HG03095 (cell line): ENCODE data around the gene REEP6.
"Not testable (repeated sequence)": the region's sequence is repeated elsewhere in the genome, so short reads cannot be mapped to it uniquely, and the experiment has no call there.

Source experiments
- ATAC-seq: cut with Tn5 transposase; IDR thresholded peaks from one replicate; pipeline ENCODE4 v1.9.1; 2021; ENCODE audit warnings: moderate library complexity; ENCODE audit not compliant: unreplicated experiment

REEP6 gene

DNA sequence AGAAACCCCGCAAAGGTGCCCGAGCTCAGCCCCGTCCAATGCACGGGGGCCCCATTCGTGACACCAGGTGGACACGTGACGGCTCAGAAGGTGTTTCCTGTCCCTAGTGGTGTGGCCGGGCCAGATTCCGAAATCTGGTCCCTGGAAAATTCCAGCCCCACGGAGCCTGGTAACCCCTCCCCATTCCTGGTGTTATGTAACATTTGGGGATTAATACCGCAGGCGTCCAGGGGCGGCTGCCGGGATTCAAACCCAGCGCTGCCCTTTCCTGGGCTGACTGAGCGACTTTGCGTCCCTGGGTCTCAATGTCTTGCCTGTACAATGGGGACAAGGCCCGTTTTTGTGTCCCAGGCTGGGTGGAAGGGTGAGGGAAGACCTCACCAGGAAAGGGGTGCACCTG, 31.9 kb downstream of the REEP6 start:
- no peak for ATAC-seq

DNA sequence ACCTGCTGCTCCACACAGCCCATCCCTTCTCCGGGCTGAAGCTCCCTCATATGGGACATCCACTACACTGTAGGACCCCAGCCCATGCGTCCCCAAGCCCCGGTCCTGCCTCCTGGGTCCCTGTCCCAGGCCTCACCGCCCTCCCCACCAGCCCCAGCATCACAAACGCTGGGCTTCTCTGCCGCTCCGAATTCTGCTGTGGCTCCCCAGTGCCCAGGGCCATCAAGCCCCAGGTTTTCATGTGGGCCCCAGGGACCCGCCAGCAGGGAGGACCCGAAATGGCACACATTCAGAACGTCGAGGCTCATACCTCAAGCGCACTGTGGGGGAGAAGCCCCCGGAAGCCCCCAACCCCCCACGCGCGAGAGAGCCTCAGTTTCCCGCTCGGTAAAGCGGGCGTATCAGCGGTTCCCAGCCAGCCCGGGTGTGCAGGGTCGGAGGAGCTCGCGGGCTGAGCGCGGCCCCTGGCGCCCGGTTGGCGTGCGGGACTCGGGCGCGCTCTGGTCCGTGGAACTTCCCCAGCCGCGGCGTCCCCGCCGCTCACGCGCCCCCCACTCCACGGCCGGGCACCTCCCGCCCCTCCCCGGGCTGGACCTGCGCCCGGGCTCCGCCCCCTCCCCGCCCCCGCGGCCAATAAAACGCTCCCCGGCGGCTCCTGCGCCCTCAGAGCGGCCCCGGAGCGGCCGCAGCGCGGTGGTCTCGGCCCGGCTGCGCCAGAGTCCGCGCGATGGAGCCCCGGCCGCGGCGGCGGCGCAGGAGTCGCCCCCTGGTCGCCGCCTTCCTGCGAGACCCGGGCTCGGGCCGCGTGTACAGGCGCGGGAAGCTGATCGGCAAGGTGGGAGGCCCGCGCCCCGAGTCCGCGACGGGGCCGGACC, 32.7 kb downstream of the REEP6 start, which contains the start of gene PLK5:
TSS of gene PLK5 (plus strand) at position 666 of the 875 bp plus-strand sequence. CDS start 2,920 bp downstream, outside the sequence.
- no peak for ATAC-seq

DNA sequence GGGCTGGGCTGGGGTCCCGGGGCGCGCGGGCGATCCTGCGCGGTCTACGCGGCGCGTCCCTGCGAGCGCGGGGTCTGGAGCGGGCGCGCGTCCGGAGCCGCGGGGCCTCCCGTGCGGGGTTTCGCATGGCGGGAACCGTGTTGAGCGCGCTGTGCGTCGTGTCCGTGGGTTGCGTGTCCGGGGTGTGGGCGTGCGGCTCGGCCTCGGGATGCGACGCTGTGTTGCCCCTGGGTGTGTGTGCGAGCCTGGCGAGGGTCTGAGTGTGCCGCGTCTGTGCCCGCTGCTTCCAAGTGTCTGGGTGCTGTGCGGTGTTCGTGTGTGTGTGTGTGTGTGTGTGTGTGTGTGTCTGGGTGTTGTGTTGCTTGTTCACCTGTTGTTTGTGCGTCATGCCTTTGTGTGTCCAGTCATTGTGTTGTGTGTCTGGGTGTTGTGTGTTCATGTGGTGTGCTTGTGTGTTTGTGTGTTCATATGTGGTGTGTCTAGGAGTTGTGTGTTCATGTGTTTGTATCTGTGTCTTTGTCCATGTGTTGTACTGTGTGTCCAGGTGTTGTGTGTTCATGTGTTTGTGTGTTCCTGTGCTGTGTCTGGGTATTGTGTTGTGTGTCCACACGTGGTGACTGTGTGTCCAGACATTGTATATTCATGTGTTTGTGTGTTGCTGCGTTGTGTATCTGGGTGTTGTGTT, 33.4 kb downstream of the REEP6 start:
- ATAC-seq, result no peak

DNA sequence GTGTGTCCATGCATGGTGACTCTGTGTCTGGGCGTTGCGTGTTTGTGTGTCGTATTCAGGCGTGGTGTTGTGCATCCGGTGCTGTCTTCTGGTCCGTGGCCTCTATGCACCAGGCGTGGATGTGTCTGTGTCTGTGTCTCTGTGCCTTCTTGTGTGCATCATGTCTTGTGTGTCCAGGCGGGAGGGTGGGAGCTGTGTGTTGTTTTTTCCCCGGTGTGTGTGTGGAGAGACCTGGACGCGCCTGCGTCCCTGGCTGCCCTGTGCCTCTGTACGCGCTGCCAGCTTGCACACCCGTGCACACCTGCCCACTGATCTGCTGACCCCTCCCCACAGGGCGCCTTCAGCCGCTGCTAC, 34.0 kb downstream of the REEP6 start:
- no peak for ATAC-seq

DNA sequence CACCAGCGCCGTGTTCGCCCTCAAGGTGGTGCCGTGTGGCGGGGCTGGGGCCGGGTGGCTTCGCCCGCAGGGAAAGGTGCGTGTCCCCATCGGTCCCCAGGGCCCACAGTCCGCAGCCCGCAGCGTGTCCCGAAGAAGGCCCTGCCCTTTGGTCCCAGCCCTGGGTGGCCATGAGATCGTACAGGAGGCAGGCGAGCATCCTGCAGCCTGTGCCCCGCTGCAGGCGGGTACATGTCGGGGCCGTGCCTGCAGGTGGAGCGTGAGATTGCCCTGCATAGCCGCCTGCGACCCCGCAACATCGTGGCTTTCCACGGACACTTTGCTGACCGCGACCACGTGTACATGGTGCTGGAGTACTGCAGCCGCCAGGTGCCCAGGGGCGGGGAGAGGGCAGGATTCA, 34.4 kb downstream of the REEP6 start:
- no peak for ATAC-seq

DNA sequence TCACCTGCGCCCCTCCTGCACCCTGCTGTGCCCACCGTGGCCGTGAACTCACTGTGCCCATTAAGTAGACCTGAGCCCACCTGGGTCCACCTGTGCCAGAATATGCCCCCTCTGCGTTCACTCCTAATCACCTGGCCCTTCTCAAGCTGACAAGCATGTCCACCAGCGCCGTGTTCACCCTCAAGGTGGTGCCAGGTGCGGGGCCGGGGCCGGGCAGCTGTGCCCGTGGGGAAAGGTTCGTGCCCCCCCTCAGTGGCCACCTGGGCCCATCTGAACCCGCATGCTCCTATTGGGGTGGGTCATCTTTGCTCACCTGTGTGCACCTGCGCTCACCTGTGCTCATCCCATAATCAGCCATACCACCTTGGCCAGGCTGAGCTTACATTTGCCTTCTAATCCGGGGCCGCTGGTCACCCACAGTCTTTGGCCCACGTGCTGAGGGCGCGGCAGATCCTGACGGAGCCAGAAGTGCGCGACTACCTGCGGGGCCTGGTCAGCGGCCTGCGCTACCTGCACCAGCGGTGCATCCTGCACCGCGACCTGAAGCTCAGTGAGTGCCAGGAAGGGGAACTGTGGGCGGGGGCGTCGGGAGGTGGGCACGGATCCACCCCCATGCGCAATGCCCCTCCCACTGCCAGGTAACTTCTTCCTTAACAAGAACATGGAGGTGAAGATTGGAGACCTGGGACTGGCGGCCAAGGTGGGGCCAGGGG, 35.2 kb downstream of the REEP6 start:
- no peak for ATAC-seq

DNA sequence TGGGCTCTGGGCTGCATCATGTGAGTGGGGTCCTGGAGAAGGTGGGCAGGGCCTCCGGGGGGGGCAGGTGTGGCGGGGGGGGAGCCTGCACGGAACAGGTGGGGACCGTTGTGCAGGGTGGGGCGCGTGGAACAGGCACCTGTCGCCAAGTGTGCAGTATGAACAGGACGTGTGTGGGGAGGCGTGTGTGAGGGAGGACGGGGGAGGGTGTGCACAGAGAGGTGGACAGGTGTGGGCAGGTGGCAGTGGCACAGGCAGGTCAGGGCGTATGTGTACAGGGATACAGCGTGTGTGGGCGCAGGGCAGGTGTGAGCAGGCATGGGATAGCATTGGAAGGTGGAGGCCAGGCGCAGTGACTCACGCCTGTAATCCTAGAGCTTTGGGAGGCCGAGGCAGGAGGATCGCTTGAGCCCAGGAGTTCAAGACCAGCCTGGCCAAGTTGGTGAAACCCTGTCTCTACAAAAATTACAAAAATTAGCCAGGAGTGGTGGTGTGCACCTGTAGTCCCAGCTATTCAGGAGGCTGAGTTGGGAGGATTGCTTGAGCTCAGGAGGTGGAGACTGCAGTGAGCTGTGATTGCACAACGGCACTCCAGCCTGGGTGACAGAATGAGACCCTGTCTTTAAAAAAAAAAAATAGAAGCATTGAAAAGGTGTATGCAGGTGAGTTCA, 36.1 kb downstream of the REEP6 start:
- ATAC-seq, result no peak

DNA sequence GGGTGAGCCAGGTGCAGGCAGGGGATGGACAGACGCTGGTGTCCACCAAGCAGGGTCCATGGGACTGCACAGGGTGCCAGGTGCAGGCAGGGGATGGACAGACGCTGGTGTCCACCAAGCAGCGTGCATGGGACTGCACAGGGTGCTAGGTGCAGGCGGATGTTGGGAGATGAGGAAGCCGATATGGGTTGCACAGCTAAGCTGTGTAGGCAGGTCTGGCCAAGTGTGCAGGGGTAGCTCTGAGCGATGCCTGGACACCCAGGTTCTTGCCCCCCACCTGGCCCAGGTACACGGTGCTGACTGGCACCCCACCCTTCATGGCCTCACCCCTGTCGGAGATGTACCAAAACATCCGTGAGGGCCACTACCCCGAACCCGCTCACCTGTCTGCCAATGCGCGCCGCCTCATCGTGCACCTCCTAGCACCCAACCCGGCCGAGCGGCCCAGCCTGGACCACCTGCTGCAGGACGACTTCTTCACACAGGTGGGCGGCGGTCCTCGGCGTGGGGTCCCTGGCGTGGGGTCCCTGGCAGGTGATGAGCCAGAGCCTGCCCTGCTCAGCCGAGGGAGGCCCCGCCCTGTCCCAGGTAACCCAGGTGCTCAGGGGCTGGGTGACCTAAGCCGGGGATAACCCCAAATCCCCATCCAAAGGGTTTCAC, 36.8 kb downstream of the REEP6 start:
- no peak for ATAC-seq

DNA sequence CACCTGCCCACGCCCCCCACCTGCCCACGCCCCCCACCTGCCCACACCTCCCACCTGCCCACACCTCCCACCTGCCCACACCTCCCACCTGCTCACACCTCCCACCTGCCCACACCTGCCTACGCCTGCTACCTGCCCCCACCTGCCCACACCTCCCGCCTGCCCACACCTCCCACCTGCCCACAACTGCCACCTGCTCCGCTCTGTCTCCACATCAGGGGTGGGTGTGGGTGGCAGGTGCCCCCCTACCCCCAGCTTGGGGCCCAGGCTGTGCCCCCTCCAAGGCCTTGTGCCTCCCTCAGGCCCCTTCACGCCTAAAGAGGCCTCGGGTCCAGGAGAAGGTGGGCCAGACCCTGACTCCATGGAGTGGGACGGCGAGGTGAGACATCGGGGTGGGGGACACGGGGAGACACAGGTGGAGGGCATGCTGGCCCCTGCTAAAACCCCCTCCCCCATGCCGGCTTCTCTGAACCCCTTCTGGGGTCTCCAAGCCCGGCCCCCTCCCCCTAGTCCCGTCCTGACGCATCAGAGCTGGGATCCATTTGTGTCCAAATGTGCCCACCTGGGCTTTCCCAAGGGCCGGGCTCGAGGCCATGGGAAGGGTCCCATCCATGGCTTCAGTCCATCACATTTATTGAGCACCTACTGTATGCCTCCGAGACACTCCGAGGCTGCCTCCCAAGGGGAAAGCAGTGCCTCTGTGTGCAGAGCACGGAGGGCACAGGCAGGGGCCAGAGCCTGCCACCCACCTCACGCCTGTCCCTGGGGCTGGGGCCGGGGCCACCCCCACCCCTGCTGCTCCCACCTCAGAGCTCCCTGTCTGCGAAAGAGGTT, 37.8 kb downstream of the REEP6 start:
- no peak for ATAC-seq

DNA sequence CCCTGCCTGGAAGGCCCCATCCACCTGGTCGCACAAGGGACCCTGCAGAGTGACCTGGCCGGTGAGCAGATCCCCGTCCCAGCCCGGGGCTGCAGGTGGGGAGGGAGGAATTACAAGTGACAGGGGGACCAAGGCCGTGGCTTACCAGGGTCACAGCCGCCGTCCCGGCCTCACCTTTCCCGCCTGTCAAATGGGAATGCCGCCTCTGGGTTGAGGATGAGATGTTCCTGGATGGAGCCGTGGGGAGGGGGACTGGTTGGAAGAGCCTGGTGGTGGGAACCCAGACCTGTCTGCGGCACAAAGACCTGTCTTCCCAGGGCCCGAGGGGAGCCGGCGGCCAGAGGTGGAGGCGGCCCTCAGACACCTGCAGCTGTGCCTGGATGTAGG, 38.4 kb downstream of the REEP6 start:
- no peak for ATAC-seq

DNA sequence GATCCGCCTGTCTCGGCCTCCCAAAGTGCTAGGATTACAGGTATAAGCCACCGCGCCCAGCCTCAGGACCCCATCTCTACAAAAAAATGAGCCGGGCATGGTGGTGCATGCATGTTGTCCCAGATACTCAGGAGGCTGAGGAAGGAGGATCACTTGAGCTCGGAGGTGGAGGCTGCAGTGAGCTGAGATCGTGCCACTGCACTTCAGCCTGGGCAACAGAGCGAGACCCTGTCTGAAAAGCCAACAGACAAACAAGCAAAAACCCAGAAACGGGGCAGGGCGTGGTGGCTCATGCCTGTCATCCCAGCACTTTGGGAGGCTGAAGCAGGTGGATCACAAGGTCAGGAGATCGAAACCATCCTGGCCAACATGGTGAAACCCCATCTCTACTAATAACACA, 39.9 kb downstream of the REEP6 start:
- ATAC-seq, result not testable (repeated sequence)

DNA sequence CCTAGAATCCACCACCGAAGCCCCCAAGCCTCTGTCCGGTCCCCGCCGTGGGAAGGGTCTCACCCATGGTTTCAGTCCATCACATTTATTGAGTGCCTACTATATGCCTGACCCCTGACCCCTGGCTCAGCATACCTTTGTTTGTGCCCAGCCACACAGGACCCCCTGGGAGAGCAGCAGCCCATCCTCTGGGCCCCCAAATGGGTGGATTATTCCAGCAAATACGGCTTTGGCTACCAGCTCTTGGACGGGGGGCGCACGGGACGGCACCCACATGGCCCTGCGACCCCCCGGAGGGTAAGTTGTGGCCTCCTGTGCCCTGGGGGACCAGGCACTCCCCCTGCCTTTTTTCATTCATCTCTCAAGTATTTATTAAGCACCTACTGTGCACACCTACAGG, 40.6 kb downstream of the REEP6 start:
- no peak for ATAC-seq

DNA sequence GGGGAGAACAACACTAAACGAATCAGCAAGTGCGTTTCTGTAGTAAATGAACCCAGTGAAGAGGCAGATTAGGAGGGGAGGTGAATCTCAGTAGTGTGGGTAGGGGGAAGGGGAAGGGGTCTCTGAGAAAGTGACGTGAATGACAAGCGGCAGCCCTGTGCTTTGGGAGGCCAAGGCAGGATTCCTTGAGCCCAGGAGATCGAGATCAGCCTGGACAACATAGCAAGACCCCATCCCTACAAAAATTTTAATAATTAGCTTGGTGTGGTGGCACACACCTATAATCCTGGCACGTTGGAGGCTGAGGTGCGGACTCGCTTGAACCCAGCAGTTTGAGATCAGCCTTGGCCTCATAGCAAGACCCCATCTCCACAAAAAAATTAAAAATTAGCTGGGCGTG, 41.0 kb downstream of the REEP6 start:
- ATAC-seq, result no peak

DNA sequence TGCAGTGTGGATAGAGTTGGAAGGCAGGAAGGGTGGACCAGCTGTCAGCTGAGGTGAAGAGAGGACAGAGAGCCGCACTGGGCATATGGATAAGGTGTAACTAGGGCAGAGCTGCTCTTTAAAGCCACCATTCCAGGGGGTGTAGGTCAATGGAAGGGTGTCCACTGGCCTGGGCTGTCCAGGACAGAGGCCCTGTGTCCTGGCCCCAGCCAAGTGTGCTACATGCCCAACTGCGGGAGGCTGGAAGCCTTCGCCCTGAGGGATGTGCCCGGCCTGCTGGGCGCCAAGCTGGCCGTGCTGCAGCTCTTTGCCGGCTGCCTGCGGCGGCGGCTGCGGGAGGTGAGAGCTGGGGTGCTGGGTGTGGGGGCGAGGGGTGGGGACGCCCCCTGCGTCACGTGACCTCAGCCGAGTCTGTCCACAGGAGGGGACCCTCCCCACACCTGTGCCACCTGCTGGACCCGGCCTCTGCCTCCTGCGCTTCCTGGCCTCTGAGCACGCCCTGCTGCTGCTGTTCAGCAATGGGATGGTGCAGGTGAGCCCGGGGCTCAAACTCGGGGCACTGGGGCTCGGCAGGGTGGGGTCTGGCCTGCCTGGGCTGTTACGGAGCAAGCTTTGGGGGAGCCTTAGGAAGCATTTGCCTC, 42.6 kb downstream of the REEP6 start:
- ATAC-seq, result no peak

DNA sequence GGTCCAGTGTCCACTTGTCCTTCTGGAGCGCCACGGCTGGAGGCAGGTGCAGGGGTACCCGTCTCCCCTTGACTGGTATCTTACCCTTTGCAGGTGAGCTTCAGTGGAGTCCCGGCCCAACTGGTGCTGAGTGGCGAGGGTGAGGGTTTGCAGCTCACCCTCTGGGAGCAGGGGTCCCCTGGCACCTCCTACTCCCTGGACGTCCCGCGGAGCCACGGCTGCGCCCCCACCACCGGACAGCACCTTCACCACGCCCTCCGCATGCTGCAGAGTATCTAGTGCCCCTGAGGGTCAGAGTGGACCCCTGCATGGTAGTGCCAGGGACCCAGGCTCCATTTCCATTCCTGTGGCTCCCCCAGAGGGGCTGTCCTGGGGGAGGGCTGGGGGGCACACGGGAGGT, 44.0 kb downstream of the REEP6 start:
- no peak for ATAC-seq

DNA sequence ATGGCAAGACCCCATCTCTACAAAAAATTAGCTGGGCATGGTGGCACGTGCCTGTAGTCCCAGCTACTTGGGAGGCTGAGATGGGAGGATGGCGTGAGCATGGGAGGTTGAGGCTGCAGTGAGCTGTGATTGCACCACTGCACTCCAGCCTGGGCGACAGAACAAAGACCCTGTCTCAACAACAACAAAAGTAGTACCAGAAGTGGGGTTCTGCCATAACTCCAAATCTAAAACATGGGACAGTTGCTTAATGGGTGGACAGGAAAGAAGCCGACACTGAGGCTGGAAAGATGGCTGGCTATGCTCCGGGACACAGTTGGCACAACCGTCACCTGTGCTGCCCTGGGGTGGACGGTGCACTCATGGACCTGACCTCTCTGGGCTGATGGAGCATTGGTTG, 44.7 kb downstream of the REEP6 start:
- not testable (repeated sequence) for ATAC-seq

DNA sequence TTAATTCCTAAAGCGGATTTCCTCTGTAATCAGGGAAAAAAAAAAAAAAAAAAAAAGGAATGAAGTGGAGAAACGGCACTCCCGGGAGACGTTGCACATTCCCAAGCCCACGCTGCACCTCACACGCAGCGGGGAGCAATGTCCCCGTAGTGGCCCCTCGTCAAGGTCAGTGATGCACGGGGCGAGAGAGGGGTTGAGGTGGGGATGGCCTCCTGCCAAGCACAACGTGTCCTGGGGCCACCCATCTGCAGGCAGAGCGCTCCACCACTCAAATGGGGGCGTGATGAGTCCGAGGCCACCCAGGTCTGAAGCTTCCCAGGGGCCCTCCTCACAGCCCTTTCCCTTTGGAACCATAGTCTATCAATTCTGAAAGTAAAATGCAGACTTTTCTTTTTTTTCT, 48.0 kb downstream of the REEP6 start:
- no peak for ATAC-seq

DNA sequence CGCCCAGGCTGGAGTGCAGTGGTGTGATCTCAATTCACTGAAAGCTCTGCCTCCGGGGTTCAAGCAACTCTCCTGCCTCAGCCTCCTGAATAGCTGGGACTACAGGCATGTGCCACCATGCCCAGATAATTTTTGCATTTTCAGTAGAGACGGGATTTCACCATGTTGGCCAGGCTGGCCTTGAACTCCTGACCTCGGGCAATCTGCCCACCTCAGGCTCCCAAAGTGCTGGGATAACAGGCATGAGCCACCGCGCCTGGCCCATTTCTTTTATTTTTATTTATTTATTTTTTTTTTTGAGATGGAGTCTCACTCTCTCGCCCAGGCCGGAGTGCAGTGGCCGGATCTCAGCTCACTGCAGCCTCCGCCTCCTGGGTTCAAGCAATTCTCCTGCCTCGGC, 48.8 kb downstream of the REEP6 start:
- not testable (repeated sequence) for ATAC-seq

DNA sequence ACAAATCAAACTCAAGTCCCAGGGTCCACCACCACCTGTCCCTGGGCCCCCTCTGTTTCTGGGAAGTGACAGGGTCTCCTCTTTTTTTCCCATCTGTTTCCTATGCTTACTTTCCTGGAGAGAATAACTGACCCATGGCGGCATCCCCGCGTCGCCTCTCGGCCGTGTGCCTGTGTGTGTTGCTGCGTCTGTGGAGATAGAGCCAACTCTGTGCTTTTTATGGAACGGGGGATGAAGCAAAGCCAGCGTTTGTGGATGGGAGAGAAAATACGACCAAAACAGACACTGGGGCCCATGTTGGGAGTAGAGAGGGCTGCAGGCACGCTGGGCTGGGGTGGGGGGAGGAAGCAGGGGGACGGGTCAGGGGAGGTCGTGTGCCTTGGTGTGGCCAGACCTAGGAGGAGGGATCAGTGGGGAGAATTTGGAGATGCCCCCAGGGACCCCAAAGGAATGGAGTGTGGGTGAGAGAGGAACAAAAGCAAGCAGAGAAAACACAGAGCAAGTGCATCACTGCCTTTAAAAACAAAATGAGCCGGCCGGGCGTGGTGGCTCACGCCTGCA, 49.5 kb downstream of the REEP6 start:
- no peak for ATAC-seq
